Measurements from ENCODE around the gene TPD52L1.

DNA sequence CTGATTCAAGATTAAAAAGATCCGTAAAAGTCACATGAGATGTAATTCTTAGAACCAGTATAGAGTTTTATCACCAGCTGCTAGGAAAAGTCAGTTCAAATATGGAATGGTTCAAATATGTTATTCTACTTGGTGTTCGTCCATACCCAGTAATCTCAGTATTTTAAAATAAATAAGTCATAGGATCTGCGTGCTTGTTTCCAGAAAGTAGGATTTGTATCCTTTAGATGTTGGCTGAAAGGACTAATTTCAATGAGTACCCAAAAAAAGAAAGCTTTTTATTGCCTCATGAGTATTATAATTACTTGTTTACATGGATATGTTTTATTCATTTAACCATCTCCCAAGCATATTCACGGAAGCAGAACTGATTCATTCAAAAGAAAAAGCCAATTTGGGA is 12.2 kb downstream of the TPD52L1 start:
- TF ChIP-seq, protein P1, sequence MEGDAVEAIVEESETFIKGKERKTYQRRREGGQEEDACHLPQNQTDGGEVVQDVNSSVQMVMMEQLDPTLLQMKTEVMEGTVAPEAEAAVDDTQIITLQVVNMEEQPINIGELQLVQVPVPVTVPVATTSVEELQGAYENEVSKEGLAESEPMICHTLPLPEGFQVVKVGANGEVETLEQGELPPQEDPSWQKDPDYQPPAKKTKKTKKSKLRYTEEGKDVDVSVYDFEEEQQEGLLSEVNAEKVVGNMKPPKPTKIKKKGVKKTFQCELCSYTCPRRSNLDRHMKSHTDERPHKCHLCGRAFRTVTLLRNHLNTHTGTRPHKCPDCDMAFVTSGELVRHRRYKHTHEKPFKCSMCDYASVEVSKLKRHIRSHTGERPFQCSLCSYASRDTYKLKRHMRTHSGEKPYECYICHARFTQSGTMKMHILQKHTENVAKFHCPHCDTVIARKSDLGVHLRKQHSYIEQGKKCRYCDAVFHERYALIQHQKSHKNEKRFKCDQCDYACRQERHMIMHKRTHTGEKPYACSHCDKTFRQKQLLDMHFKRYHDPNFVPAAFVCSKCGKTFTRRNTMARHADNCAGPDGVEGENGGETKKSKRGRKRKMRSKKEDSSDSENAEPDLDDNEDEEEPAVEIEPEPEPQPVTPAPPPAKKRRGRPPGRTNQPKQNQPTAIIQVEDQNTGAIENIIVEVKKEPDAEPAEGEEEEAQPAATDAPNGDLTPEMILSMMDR (IDR thresholded peaks at IDR 0.05) = no peak
- no peak for TF ChIP-seq POLR2A (IDR thresholded peaks at IDR 0.05)
